ENCODE measurements around the gene OGFOD2.
"Not testable (repeated sequence)": the region's sequence is repeated elsewhere in the genome, so short reads cannot be mapped to it uniquely, and the experiment has no call there.

OGFOD2 gene

GRCh38 chr12:123005081-123005626 lies 30.1 kb downstream of the OGFOD2 start:
- no peak for DNase-seq

- no peak for DNase-seq
These were observed 31.9 kb downstream of the OGFOD2 start for GRCh38 chr12:123006977-123007376.

GRCh38 chr12:123010110-123010509 lies 35.1 kb downstream of the OGFOD2 start:
- no peak for DNase-seq

- DNase-seq: no peak
These were observed 35.6 kb downstream of the OGFOD2 start for GRCh38 chr12:123010681-123011080.

GRCh38 chr12:123011701-123012100 lies 36.7 kb downstream of the OGFOD2 start:
- DNase-seq: no peak

- DNase-seq: no peak
These were observed 38.4 kb downstream of the OGFOD2 start for GRCh38 chr12:123013185-123014095.

GRCh38 chr12:123014473-123014872 lies 39.4 kb downstream of the OGFOD2 start:
- not testable (repeated sequence) for DNase-seq

- DNase-seq: no peak
These were observed 42.7 kb downstream of the OGFOD2 start for GRCh38 chr12:123017753-123018152.

- DNase-seq: no peak
These were observed 44.7 kb downstream of the OGFOD2 start for GRCh38 chr12:123019841-123020138.

- DNase-seq: no peak
These were observed 46.9 kb downstream of the OGFOD2 start for GRCh38 chr12:123021688-123022604.

- no peak for DNase-seq
These were observed 47.8 kb downstream of the OGFOD2 start for GRCh38 chr12:123022846-123023245.

- no peak for DNase-seq
These were observed 49.9 kb downstream of the OGFOD2 start for GRCh38 chr12:123024819-123025391.

GRCh38 chr12:123026094-123026853 lies 51.2 kb downstream of the OGFOD2 start:
- DNase-seq: no peak

GRCh38 chr12:123027726-123028445 lies 52.8 kb downstream of the OGFOD2 start:
- DNase-seq: no peak

GRCh38 chr12:123028475-123028874 lies 53.4 kb downstream of the OGFOD2 start:
- DNase-seq: no peak

GRCh38 chr12:123029550-123029949 lies 54.5 kb downstream of the OGFOD2 start:
- DNase-seq: no peak

Data from RPMI8226 (cell line).